Astrocyte of the hippocampus (primary cell): ENCODE measurements around the gene ST6GALNAC6.
A peak's percentile ranks its signal among the peaks of the same experiment; 100 is the strongest.
"Not testable (repeated sequence)": the region's sequence is repeated elsewhere in the genome, so short reads cannot be mapped to it uniquely, and the experiment has no call there.

Experiments
- DNase-seq: peaks from one replicate; pipeline ENCODE4 v3.0.0; 2011; ENCODE audit warnings: low read depth, low spot score

The ST6GALNAC6 gene

GRCh38 chr9:127893392-127893791 lies 6.0 kb downstream of the ST6GALNAC6 start:
- no peak for DNase-seq

- DNase-seq = no peak
Measured at GRCh38 chr9:127892831-127893230, 6.6 kb downstream of the ST6GALNAC6 start.

DNA sequence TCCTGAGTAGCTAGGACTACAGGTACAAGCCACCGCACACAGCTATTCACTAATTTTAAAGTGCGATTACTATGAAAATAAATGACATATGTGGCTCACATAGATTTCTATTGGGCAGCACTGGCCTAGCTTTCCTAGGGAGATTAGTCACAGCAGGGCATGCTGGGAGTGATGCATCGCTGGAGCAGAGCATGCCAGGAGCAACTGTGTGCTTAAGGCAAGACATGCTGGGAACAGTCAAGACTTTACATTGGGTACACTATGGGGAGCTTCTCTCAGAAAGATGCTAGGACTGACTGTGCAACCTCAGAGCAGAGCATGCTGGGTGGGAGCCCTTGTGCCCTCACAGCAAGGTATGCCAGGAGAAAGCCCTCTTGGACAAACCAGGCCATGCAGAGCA lies 9.3 kb downstream of the ST6GALNAC6 start:
- no peak for DNase-seq

- no peak for DNase-seq
Measured at GRCh38 chr9:127887792-127888191, 11.6 kb downstream of the ST6GALNAC6 start.

- DNase-seq = no peak
Measured at GRCh38 chr9:127886401-127886972, 12.9 kb downstream of the ST6GALNAC6 start.

- DNase-seq = no peak
Measured at GRCh38 chr9:127885508-127886281, 13.7 kb downstream of the ST6GALNAC6 start.

DNA sequence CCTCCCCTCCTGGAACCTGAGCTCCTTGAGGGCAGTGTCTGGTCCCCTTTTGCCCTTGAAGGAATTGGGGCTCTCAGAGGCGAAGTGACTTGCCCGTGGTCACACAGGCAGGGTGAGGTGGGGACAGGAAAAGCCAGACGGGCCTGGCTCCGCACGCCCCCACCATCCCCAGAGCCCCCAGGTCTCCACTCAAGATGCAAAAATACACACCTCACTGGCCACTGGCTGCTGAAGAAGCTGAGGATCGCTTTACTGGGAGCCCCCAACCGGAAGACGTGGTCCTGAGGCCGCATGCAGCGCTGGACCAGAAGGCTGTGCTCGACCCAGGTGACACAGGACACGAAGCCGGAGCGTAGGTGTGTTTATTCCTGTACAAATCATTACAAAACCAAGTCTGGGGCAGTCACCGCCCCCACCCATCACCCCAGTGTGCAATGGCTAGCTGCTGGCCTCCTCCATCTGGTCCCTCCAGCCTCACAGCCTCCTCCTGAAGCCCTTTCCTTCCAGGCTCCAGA lies 14.4 kb downstream of the ST6GALNAC6 start:
- no peak for DNase-seq

DNA sequence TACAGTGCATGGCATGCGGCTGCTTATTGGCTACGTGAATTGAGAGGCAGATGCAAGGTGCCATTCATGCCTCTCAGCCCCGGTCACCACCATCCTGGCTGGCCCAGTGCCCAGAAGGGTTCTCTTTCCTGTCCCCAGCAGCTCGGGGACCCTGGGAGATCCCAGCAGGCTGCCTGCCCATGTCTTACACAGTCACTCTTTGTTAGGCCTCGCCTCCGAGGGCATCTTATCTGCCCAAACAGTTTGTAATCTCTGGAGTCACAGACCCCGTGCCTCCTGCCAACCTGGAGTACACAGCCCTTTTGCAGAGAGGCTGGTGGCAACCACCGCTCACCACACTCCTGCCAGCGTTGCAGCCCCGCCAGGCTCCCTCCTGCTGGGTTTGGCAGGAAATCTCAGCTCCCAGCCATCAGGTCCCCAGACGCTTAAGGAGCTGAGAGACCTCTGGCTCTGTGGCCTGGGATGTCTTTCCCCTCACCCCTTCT lies 14.9 kb downstream of the ST6GALNAC6 start:
- peak; percentile 67 for DNase-seq

- no peak for DNase-seq
Measured at GRCh38 chr9:127883959-127884358, 15.4 kb downstream of the ST6GALNAC6 start.

- DNase-seq = not testable (repeated sequence)
Measured at GRCh38 chr9:127881715-127882114, 17.7 kb downstream of the ST6GALNAC6 start.

DNA sequence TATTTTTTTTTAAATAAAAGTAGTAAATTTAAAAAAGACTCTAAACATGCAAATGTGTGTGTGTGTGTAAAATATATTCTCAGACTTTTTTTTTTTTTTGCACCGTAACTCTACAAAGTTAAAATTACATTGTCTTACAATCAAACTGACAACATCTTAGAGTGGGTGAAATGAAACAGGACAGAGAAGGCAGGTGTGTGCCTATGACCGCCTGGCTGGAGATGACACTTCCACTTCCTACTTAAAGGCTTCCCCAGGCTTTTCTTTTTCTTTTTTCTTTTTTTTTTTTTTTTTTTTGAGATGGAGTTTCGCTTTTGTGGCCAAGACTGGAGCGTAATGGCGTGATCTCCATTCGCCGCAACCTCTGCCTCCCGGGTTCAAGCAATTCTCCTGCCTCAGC lies 19.3 kb downstream of the ST6GALNAC6 start:
- DNase-seq = no peak

GRCh38 chr9:127878652-127879390 lies 20.6 kb downstream of the ST6GALNAC6 start:
- no peak for DNase-seq

GRCh38 chr9:127878001-127878651 lies 21.3 kb downstream of the ST6GALNAC6 start:
- DNase-seq = peak; percentile 43

DNA sequence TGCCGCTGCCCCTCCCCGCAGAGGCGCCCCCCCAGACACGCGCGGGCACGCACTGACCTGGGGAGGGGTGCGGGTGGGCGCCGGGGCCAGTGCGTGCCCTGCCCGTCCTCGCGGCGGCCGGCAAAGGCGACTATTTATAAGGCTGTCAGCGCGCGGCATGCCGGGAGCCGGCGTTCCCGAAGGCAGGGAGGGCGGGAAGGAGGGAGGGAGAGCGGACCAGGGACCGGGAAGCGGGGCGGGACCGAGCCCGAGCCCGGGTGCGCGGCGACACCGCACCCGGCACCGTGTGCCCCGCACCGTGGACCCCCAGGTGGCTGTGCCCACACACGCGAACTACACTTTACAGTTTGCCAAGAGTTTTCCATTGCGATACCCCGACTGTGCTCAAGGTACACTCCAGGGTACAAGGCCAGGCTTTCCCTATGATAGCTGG lies 21.8 kb downstream of the ST6GALNAC6 start, which contains the start of gene AK1:
TSS of gene AK1 (minus strand) at position 110 of the 433 bp plus-strand sequence. CDS start 3,058 bp downstream, outside the sequence.
- peak; percentile 80 for DNase-seq

DNA sequence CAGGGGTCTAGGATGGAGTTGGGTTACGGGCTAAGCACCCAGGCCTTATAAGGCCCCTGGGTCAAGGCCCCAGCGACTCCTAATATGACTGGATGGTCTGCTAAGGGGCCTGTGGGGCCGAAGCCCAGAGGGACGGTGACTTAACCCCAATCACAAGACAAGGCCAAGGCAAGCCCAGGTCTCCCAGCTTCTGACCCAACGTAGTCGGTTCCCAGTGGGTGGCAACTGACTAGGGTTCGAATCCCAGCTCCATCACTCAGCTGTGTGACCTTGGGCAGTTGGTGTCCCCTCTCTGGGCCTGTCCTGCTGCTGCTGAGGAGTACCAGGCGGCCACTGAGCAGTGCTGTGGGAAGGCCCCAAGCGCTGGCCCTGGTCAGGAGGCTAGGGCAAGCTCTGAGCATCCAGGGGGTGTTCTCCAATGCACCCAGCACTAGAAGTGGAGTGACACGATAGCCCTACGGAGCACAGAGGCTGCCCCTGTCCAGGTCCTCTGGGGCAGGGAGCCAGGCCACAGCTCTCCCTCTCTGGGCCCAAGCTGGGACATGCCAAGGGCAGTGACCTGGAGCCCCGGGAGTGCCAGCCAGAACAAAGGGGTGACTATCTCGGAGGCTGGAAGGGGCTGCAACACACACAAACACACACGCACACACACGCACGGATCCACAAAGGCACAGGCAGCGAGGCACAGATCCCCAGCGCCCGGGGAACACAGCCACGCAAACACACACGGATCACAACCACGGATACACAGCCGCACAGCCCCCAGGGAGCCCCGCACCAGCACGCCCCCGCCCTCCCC lies 22.4 kb downstream of the ST6GALNAC6 start:
- peak; percentile 43 for DNase-seq

DNA sequence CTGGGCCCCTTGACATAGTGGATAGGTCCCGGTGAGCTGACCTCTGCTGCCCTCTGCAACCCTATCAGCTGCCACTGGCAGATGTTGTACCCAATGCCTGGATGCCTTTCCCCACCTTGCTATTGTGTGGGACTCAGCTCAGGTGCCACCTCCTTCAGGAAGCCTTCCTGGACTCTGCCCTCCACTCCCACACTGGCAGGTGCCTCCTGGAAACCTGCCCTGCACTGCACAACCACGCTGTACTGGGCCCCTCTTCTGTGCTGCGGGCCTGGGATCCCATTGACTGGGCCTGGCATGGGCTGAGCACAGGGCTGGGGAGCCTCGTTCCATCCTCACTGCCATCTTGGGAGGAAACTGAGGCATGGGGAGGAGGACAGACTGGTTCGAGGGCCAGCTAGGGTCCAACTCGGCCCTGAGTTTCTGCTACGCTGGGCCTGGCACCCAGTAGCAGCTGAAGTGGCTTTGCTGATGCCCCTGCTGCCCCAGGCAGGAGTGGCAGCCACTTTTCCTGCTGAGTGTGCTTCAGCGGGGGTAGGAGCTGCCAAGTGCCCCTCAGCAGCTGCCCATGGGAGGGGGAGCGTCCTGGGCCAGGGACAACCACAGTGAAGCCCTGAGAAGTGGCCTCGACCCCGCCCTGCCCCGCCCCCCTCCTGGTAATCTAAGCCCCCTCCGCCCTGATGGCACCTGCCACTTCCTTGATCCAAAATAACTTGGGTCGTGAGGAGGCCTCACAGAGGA lies 23.2 kb downstream of the ST6GALNAC6 start:
- no peak for DNase-seq

- DNase-seq = peak; percentile 84
Measured at GRCh38 chr9:127875306-127875966, 24.0 kb downstream of the ST6GALNAC6 start.

DNA sequence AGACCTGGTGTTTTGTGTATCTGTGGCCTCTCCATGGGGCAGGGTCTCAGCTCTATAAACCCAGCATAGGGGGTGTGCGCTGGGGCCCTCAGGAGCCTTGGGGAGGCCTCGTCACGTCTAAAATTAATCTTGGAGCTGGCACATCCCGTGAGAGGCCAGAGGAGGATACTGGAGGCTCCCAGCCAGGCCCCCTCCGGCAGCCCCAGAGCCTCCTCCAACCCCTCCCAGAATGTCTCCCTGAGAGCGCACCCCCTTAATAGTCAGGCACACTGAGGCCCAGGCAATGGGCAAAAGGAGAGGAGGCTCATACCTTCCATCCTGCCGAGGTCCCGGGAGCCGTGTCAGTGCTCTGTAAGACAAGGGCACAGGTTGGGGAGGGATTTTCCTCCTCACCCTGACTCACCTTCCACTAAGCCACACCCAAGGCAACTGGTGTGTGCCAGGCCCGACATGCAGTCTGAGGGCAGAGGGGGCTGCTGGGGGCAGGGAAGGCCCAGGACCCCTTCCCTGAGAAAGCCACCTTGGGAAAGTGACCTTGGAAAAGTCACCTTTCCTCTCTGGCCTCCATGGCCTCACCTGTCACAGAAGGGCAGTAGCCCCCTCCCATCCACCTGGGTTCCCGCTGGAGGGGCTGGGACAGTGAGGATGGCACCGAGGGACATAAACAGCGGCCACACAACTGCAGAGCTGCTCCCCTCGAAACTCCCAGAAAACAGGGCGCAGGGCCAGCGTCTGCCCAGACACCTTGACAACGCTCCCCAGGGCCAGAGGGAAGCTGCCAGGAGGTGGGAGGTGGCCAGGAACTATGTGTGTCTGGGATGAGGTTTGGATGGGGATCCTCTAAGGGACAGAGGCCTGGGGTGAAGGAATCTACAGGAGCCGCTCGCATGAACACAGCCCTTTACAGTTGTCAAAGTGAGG lies 24.8 kb downstream of the ST6GALNAC6 start:
- DNase-seq = peak; percentile 28
